Measurements from ENCODE around the gene EEF2KMT. TPM values are rescaled to one million over a fixed set of nuclear protein-coding genes. Genes with fewer than 3 reads are reported as not detected.
"Not testable (repeated sequence)": the region's sequence is repeated elsewhere in the genome, so short reads cannot be mapped to it uniquely, and the experiment has no call there.

Gene EEF2KMT
- total and polyA plus RNA-seq, 9 of the 15 experiments (the other 6 are each of a cell fraction or from before 2014, with no cell fraction given) = 4.2 to 22.7 (median 12.8) TPM

DNA sequence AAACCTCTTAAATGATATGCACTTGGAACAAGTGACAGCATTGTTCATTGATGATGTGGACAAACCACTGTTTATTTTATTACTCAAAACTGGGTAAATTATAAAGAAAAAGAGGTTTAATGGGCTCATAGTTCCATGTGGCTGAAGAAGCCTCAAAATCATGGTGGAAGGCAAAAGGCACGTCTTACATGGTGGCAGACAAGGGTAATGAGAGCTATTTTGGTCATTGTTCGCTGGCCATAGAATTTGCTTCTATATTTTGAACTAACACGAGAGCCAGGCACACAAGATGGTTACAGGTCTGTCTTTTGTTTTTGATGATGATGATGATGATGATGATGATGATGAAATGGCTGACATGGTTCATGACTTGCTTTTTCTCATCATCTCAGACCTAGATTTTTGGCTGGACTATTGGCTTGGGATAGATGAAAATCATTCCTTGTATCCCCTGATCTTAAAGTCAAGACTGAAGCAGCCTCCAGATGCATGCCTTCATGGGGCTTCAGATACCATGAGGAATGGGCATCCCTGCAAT lies 33.9 kb upstream of the EEF2KMT start:
- H4K20me1 ChIP-seq (replicated peaks; ENCODE audit: control insufficient read depth, insufficient read depth, low read length); in situ Hi-C loops (cut with MboI); H3K27ac ChIP-seq (ENCODE audit: extremely low read depth, low read depth, low read length); DNase-seq (ENCODE audit: extremely low read depth in 1 of 4, low spot score in 3 of 4); intact Hi-C loops (cut with micrococcal nuclease); POLR2A ChIA-PET; H3K79me2 ChIP-seq (ENCODE audit: control insufficient read depth, insufficient read depth, low read length); ATAC-seq; H3K27me3 ChIP-seq (ENCODE audit: control insufficient read depth in 2 of 2, insufficient read depth in 2 of 2, low read length in 2 of 2); H3K4me3 ChIP-seq; H3K4me2 ChIP-seq (ENCODE audit: insufficient read depth, low read length); FAIRE-seq; H3K9me1 ChIP-seq (ENCODE audit: control insufficient read depth, insufficient read depth, low read length); CTCF ChIA-PET (ENCODE audit: low intra/inter-chr PET ratio); H3K9me3 ChIP-seq (replicated peaks; ENCODE audit: control insufficient read depth, insufficient read depth, low read depth, low read length); BruUV-seq (replicated peaks); H3K36me3 ChIP-seq (ENCODE audit: control insufficient read depth, insufficient read depth, low read length); H3K4me1 ChIP-seq (replicated peaks in 1 of 2; ENCODE audit: control insufficient read depth in 2 of 2, insufficient read depth in 2 of 2, low read length in 2 of 2); H2AFZ ChIP-seq (ENCODE audit: low read depth, low read length); H3K9ac ChIP-seq (ENCODE audit: insufficient read depth in 1 of 2, low read depth in 2 of 2, low read length in 2 of 2): not testable (repeated sequence)
- 0% methylated on average over 3 of the region's 3 CpGs for WGBS (ENCODE audit: insufficient coverage, low coverage, missing lambda C conversion rate)

DNA sequence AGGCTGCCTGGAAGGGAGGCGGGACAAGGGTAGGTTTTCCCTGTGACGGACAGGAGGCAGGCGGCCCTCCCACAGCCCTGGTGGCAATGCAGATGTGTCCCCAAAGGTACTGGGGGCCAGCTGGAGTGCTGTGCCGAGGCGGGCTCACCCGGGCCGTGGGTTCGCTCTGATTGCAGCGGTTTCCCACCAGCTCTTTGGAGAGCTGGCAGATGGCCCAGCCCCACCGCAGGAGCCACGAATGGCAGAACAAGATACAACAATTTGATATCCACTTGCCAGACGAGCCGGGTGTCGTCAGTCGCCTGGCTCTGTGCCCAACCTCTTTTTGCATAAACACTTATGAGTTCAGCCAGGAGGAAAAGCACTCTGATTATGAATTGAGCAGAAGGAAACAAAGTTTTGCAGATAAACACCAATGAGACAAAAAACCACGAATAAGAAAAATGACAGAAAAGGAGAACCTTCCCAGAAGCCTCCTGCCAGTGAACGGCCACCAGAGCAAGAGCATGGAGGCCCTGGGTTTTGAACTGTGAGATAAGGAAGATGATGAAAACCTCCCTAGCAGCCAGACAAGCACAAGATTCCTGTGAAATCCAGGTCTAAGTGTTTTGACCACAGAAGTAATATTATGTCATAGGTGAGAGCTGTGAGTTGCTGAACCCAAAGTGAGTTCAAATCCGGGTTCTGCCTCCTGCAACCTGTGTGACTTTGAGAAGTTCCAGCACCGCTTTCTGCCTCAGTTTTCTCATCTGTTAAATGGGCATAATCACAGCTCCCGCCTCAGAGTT lies 19.9 kb upstream of the EEF2KMT start:
- BruUV-seq (replicated peaks); ATAC-seq; FAIRE-seq: not testable (repeated sequence)
- 0 out of 2 replicates have a peak, but pooled peaks have one; percentile 25 for TF ChIP-seq RUNX1 (IDR thresholded peaks at IDR 0.05; ENCODE audit: low read depth)
- peak; percentile 29 to 87; a peak in 3 of 4 replicates for TF ChIP-seq RCOR1 (IDR thresholded peaks at IDR 0.05; ENCODE audit: borderline replicate concordance in 1 of 2, low read depth in 2 of 2, low read length in 2 of 2)
- TF ChIP-seq DPF2 (IDR thresholded peaks at IDR 0.05) = peak; percentile 47; the same call in 1 of the 2 replicates
- TF ChIP-seq NFIX (CRISPR knock-in tag; IDR thresholded peaks at IDR 0.05; ENCODE audit: low read depth) = peak; percentile 24; the same call in 1 of the 2 replicates
- TF ChIP-seq BHLHE40 (IDR thresholded peaks at IDR 0.05; ENCODE audit: low read length) = peak; percentile 13; the same call in 1 of the 2 replicates
- 0 out of 2 replicates have a peak, but pooled peaks have one; percentile 32 for TF ChIP-seq ADNP (tag; IDR thresholded peaks at IDR 0.05)
- TF ChIP-seq RBM25 (IDR thresholded peaks at IDR 0.05; ENCODE audit: low read depth, low read length, severe bottlenecking) = peak; percentile 88
- TF ChIP-seq HDAC2 (IDR thresholded peaks at IDR 0.05) = peak; percentile 57; the same call in 1 of the 2 replicates
- peak; percentile 61 for TF ChIP-seq TCF3 (CRISPR knock-in tag; IDR thresholded peaks at IDR 0.05)
- TF ChIP-seq TEAD1 (CRISPR knock-in tag; IDR thresholded peaks at IDR 0.05) = peak in 1 of 2 experiments; percentile 73; a peak in 1 of 4 replicates
- TF ChIP-seq, protein P1, sequence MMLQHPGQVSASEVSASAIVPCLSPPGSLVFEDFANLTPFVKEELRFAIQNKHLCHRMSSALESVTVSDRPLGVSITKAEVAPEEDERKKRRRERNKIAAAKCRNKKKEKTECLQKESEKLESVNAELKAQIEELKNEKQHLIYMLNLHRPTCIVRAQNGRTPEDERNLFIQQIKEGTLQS (IDR thresholded peaks at IDR 0.05) = peak; percentile 67
- TF ChIP-seq, protein P1 (CRISPR knock-in tag; conservative IDR thresholded peaks at IDR 0.05) = not testable (repeated sequence)
- peak in 1 of 2 experiments; percentile 17; a peak in 1 of 4 replicates for TF ChIP-seq TBL1XR1 (IDR thresholded peaks at IDR 0.05; ENCODE audit: low read length in 2 of 2)
- peak; percentile 85 for TF ChIP-seq SMAD4 (CRISPR knock-in tag; conservative IDR thresholded peaks at IDR 0.05)
- TF ChIP-seq SMARCA4 (IDR thresholded peaks at IDR 0.05) = peak; percentile 52; the same call in 1 of the 2 replicates

More for the DNA sequence above, 19.9 kb upstream of the EEF2KMT start:
- H3K9me3 ChIP-seq (replicated peaks; ENCODE audit: control insufficient read depth, insufficient read depth, low read depth, low read length); in situ Hi-C loops (cut with MboI); H3K4me2 ChIP-seq (ENCODE audit: insufficient read depth, low read length); H4K20me1 ChIP-seq (replicated peaks; ENCODE audit: control insufficient read depth, insufficient read depth, low read length); POLR2A ChIA-PET; CTCF ChIA-PET (ENCODE audit: low intra/inter-chr PET ratio); H3K9me1 ChIP-seq (ENCODE audit: control insufficient read depth, insufficient read depth, low read length); H3K4me3 ChIP-seq; H3K4me1 ChIP-seq (replicated peaks in 1 of 2; ENCODE audit: control insufficient read depth in 2 of 2, insufficient read depth in 2 of 2, low read length in 2 of 2); H3K36me3 ChIP-seq (ENCODE audit: control insufficient read depth, insufficient read depth, low read length); H3K79me2 ChIP-seq (ENCODE audit: control insufficient read depth, insufficient read depth, low read length); intact Hi-C loops (cut with micrococcal nuclease); H3K27ac ChIP-seq (ENCODE audit: extremely low read depth, low read depth, low read length); H3K9ac ChIP-seq (ENCODE audit: insufficient read depth in 1 of 2, low read depth in 2 of 2, low read length in 2 of 2); H2AFZ ChIP-seq (ENCODE audit: low read depth, low read length): not testable (repeated sequence)
- DNase-seq (ENCODE audit: extremely low read depth in 1 of 4, low spot score in 3 of 4) = peak; percentile 7 to 57 (median 14)
- peaks cover 7 to 22% of the 10 kb centered on the region in 2 experiments; a peak in 3 of 5 replicates for H3K27me3 ChIP-seq (ENCODE audit: control insufficient read depth in 2 of 2, insufficient read depth in 2 of 2, low read length in 2 of 2)
- WGBS (ENCODE audit: insufficient coverage, low coverage, missing lambda C conversion rate) = 1% methylated on average over 20 of the region's 20 CpGs

Data from K562 (cell line).